HepG2 (cell line): ENCODE results near the gene SLC13A5. TPM values are rescaled to one million over a fixed set of nuclear protein-coding genes. Genes with fewer than 3 reads are reported as not detected.

ENCODE experiments used
- CHD4 ChIP-seq: fragments of 200-600 bp; sonication (generic); IDR thresholded peaks from 2 replicates; pipeline ENCODE4 v1.7.0; 2017; ENCODE audit warnings: mild to moderate bottlenecking, low read length, borderline replicate concordance
- KAT7 ChIP-seq: IDR thresholded peaks from 2 replicates; pipeline ENCODE4 v1.6.1; 2018; ENCODE audit warnings: borderline replicate concordance, missing compliant biosample characterization
- KIAA2018 ChIP-seq: sonication (generic); formaldehyde crosslinking; IDR thresholded peaks from 2 replicates; pipeline ENCODE4 v1.5.0; 2020; ENCODE audit warnings: mild to moderate bottlenecking, missing genetic modification reagents, borderline replicate concordance
- ZHX2 ChIP-seq, 2 experiments: sonication (generic) in 1 of 2; formaldehyde crosslinking in 1 of 2; IDR thresholded peaks; 2 replicates each; pipeline versions ENCODE4 v1.6.1 to v1.9.0; 2014 to 2022; ENCODE audit warnings: antibody characterized with exemption in 1 of 2, borderline replicate concordance in 1 of 2, inconsistent platforms in 1 of 2, low read depth in 1 of 2, missing genetic modification reagents in 1 of 2
- ZNF543 ChIP-seq: sonication (generic); formaldehyde crosslinking; IDR thresholded peaks from 2 replicates; pipeline ENCODE4 v1.4.0; 2020; ENCODE audit warnings: mild to moderate bottlenecking, missing genetic modification reagents
- ZNF737 ChIP-seq: sonication (generic); formaldehyde crosslinking; IDR thresholded peaks from 2 replicates; pipeline ENCODE4 v1.5.0; 2020; ENCODE audit warnings: missing genetic modification reagents, mild to moderate bottlenecking, borderline replicate concordance
- polyA plus RNA-seq, 8 experiments: library from polyadenylated mRNA; depleted of rRNA in 3 of 8; stranded (reverse) in 7 of 8; unstranded in 1 of 8; fragments of >200 nt; fragmentation: Illumina TruSeq in 4 of 8; extraction: Trizol in 4 of 8; gene quantifications; 2 replicates each; pipeline versions ENCODE4 v1.2.1 to v1.2.3, GENCODE V29; 2011 to 2016; ENCODE audit warnings: low read depth in 4 of 8, missing spikeins in 1 of 8, mixed read lengths in 1 of 8; ENCODE audit not compliant: insufficient read depth in 1 of 8
- total RNA-seq, 5 experiments: library from RNA; depleted of rRNA; stranded (reverse); fragments of >200 nt; fragmentation: Illumina TruSeq; extraction: Trizol; gene quantifications; 2 replicates each; pipeline ENCODE4 v1.2.3, GENCODE V29; 2016; ENCODE audit warnings: low read depth in 1 of 5
- TF ChIP-seq, protein P1 (sequence below): IDR thresholded peaks from 2 replicates; pipeline ENCODE4 v1.6.1; 2016
- TF ChIP-seq, protein P2 (sequence below): IDR thresholded peaks from 2 replicates; pipeline ENCODE4 v1.4.0; 2020; ENCODE audit warnings: mild to moderate bottlenecking, missing genetic modification reagents

Gene SLC13A5
- total and polyA plus RNA-seq, 2 of the 13 experiments (the other 11 are each of a cell fraction or from before 2014, with no cell fraction given), result 42.8 to 310 TPM

- TF ChIP-seq, protein P1, sequence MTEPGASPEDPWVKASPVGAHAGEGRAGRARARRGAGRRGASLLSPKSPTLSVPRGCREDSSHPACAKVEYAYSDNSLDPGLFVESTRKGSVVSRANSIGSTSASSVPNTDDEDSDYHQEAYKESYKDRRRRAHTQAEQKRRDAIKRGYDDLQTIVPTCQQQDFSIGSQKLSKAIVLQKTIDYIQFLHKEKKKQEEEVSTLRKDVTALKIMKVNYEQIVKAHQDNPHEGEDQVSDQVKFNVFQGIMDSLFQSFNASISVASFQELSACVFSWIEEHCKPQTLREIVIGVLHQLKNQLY (CRISPR knock-in tag), result peak; percentile 38; the same call in 1 of the 2 replicates
- 0 out of 2 replicates have a peak, but pooled peaks have one; percentile 30 for TF ChIP-seq KAT7
- TF ChIP-seq ZNF543, result peak; percentile 98
- TF ChIP-seq KIAA2018 (CRISPR knock-in tag), result no peak
- TF ChIP-seq ZHX2 (IDR thresholded peaks at IDR 0.05; ENCODE audit: low read depth), result no peak
- TF ChIP-seq ZHX2 (CRISPR knock-in tag; IDR thresholded peaks at IDR 0.05; ENCODE audit: borderline replicate concordance), result peak; percentile 92; the same call in 1 of the 2 replicates
- TF ChIP-seq CHD4, result no peak
- TF ChIP-seq ZNF737, result 0 out of 2 replicates have a peak, but pooled peaks have one; percentile 90
- TF ChIP-seq, protein P2, sequence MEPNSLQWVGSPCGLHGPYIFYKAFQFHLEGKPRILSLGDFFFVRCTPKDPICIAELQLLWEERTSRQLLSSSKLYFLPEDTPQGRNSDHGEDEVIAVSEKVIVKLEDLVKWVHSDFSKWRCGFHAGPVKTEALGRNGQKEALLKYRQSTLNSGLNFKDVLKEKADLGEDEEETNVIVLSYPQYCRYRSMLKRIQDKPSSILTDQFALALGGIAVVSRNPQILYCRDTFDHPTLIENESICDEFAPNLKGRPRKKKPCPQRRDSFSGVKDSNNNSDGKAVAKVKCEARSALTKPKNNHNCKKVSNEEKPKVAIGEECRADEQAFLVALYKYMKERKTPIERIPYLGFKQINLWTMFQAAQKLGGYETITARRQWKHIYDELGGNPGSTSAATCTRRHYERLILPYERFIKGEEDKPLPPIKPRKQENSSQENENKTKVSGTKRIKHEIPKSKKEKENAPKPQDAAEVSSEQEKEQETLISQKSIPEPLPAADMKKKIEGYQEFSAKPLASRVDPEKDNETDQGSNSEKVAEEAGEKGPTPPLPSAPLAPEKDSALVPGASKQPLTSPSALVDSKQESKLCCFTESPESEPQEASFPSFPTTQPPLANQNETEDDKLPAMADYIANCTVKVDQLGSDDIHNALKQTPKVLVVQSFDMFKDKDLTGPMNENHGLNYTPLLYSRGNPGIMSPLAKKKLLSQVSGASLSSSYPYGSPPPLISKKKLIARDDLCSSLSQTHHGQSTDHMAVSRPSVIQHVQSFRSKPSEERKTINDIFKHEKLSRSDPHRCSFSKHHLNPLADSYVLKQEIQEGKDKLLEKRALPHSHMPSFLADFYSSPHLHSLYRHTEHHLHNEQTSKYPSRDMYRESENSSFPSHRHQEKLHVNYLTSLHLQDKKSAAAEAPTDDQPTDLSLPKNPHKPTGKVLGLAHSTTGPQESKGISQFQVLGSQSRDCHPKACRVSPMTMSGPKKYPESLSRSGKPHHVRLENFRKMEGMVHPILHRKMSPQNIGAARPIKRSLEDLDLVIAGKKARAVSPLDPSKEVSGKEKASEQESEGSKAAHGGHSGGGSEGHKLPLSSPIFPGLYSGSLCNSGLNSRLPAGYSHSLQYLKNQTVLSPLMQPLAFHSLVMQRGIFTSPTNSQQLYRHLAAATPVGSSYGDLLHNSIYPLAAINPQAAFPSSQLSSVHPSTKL (CRISPR knock-in tag), result 0 out of 2 replicates have a peak, but pooled peaks have one; percentile 24
These were observed 61.2 kb downstream of the SLC13A5 start (continued) for GRCh38 chr17:6651919-6652452.
